Gastrocnemius medialis (tissue), 4 donors: ENCODE results near the gene LRRC63.

Experiments used
- CTCF ChIP-seq, 5 experiments: fragments of 450-650 bp in 3 of 5; fragments of 200-600 bp in 2 of 5; sonication (generic) in 2 of 5; IDR thresholded peaks in 4 of 5; conservative IDR thresholded peaks in 1 of 5; 1 replicate in 4 of 5; 2 replicates in 1 of 5; pipeline ENCODE4 v1.5.1; 2016 to 2019; ENCODE audit warnings: antibody characterized with exemption in 5 of 5, mild to moderate bottlenecking in 3 of 5, moderate library complexity in 3 of 5
- POLR2A ChIP-seq, 2 donors: fragments of 450-650 bp; IDR thresholded peaks; one replicate each; pipeline ENCODE4 v1.6.1; 2017; ENCODE audit warnings: antibody characterized with exemption in 2 of 2, mild to moderate bottlenecking in 2 of 2, moderate library complexity in 2 of 2

GRCh38 chr13:46170268-46170667, 41.5 kb upstream of the LRRC63 start:
- TF ChIP-seq CTCF (IDR thresholded peaks at IDR 0.05 in 4 of 5, conservative IDR thresholded peaks at IDR 0.05 in 1 of 5) = no peak
- no peak for TF ChIP-seq POLR2A (IDR thresholded peaks at IDR 0.05)
